GM21381 (cell line): ENCODE measurements around the gene RASL11B.

Experiments
- ATAC-seq: cut with Tn5 transposase; IDR thresholded peaks from one replicate; pipeline ENCODE4 v1.9.1; 2021; ENCODE audit warnings: mild to moderate bottlenecking, moderate library complexity; ENCODE audit not compliant: unreplicated experiment

Gene RASL11B

DNA sequence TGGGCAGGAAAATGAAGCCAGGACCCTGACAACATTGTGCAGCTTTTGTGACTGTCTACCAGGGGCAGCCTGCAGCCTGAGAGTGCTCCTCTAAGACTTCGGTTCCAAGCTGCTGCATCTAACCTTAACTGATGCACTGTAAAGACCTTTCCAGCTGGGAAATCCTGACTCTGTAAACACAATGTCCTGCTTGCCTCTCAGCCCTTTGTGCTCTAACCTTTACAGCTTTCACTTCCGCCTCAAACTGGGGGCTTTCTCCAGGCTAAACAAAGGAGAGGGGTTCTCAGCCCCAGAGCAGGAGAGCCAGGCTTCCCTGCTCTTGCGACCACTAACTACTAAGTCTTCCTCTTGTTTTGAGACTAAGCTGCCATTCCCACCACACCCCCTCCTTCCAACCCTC, 19.3 kb upstream of the RASL11B start:
- no peak for ATAC-seq

GRCh38 chr4:52843351-52843750, 18.8 kb upstream of the RASL11B start:
- ATAC-seq = no peak

- ATAC-seq = no peak
These were observed 18.2 kb upstream of the RASL11B start for GRCh38 chr4:52843958-52844357.

DNA sequence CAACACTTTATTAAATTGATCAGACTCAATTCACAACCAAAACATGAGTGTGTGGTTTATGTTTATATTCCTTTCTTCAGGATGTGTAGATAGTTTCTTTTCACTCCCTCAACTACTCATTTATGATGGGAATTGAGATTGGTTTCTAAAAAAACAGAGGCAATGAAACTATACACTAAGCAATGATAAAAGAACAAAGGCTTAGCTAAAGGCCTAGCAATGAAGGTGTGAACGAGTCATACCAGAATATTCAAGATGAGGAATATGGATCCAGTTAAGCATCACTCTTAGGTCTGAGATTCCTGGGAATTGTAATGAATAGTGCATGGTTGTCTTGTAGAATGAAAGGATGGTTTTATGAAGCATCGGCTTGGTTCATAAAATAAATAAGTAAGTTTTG, 17.5 kb upstream of the RASL11B start:
- no peak for ATAC-seq

DNA sequence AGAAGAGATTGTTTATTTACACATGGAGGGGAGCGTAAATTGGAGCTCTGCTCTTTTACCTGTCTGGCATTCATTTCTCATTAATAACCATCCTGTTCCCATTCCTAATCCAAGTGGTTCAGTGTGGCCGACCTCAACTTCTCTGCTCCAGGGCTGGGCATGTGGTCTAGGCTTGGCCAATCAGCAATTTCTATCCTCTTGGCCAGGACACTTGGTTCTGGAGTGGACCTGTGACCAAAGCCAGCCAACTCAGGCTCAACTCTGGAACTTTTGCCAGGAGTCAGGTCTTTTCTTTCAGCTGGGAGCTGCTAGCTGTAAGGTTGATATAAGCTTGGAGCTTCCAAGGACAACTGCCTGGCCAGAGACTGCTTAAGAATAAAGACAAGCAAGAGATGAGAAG, 15.6 kb upstream of the RASL11B start:
- ATAC-seq = no peak

DNA sequence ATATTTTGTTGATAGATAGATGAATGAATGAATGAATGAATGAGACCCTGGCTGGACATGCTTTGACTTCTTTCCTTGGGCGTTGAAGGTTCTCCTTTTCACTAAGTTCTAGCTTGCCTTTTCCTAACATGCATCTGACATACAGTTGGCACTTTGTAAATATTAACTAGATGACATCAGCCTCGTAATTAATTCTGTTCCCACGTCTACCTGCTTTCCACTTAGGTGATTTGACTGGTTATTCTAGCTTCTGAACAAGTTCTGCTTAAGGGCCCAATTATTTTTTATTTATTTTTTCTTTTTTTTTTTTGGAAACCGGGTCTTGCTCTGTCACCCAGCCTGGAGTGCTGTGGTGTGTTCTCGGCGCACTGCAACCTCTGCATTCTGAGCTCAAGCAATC, 13.9 kb upstream of the RASL11B start:
- no peak for ATAC-seq

- no peak for ATAC-seq
These were observed 11.6 kb upstream of the RASL11B start for GRCh38 chr4:52850406-52851124.

DNA sequence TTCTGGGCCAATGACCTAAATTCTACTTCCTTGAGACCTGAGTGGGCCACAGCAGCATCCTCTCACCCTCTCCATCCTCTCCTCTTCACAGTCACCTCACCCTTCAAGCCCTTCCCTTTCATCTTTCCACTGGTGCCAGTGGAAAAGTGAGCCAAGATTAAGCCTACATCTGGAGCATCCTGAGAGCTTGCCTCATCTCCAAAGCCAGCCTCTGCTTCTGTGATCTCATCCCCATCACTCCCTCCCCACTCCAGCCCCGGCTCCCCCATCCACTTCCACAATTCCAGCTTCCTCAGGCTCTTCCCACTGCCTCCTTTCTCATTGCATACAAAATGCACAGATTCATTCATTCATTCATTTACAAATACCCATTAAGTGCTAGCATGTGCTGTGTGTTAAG, 10.1 kb upstream of the RASL11B start:
- ATAC-seq = no peak

DNA sequence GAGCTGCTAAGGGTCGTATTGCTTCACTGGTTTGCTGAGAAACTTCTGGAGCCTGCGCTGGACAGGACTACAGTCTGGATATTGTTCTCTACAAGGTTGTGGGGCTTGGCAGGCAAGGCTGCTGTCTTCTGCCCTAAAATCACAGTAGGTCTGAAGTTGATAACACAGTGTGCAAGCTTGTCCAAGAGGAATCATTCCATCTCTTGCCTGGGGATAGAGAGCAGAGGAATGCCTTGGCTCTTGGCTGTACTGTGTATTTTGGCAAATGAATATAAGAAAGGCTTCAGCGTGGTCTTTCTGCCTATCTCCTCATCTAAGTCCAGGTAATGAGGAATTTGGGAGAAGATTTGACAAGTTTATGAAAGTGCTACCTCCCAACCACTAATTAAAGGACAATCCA, 9.4 kb upstream of the RASL11B start:
- ATAC-seq = no peak

- ATAC-seq = no peak
These were observed 8.8 kb upstream of the RASL11B start for GRCh38 chr4:52853351-52853750.

DNA sequence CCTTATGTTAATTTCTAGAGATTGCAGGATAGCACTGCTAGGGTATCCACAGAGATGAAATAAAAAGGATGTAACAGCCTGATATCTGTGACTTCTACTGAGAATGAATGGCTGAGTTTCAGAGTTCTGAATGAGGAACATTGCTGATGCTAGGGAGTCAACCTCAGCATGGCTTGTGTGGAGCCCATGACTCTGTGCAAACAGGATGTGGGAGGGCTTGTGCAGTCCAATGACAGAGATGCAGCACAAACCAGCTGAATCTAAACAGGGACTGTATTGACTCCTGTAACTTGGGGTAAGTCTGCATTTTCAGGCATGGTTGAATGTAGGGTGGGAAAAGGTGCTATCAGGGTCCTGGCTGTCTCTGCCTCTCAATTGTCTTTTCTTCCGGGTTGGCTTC, 5.3 kb upstream of the RASL11B start:
- no peak for ATAC-seq

- ATAC-seq = no peak
These were observed 1.8 kb upstream of the RASL11B start for GRCh38 chr4:52860361-52860760.

DNA sequence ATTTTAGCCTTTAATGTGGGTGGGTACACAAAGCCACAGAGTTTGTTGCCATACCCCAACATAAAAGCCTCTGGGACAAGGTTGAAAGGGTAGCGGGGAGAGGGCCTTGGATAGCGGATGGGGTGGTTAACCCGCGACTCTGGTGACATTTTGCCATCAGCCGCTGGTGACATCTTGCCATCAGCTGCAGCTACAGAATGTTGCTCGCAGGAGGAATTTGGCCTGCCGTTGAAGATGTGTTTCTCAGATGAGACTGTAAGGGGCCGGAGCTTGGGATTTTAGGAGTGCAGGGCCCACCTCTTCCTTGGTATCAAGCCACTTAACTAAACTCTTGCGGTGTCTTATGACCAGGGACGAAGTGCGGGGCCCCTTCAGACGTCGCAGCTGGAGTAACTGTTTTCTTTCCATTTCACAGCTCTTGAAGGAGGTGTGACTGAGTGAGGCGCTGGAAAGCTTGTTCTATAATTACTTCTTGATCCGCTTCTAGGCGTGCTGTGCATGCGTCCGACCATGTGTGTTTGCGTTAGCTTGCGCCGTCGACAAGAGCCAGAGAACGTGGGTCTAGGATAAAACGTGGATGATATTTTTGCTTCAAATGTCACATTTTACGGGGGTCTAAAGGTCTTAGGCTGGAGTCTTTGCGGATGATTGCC, 820 bp upstream of the RASL11B start:
- no peak for ATAC-seq

GRCh38 chr4:52862639-52863161, 583 bp downstream of the RASL11B start:
- no peak for ATAC-seq

GRCh38 chr4:52863324-52863723, 1.2 kb downstream of the RASL11B start:
- ATAC-seq = no peak

GRCh38 chr4:52864793-52865192, 2.7 kb downstream of the RASL11B start:
- no peak for ATAC-seq

DNA sequence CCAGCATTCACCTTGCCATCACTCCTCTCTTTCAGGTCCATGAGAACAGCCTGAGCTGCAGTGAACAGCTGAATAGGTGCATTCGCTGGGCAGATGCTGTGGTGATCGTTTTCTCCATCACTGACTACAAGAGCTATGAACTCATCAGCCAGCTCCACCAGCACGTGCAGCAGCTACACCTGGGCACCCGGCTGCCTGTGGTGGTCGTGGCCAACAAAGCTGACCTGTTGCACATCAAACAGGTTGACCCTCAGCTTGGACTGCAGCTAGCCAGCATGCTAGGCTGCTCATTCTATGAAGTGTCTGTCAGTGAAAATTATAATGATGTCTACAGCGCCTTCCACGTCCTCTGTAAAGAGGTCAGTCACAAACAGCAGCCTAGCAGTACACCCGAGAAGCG, 3.2 kb downstream of the RASL11B start:
- no peak for ATAC-seq

DNA sequence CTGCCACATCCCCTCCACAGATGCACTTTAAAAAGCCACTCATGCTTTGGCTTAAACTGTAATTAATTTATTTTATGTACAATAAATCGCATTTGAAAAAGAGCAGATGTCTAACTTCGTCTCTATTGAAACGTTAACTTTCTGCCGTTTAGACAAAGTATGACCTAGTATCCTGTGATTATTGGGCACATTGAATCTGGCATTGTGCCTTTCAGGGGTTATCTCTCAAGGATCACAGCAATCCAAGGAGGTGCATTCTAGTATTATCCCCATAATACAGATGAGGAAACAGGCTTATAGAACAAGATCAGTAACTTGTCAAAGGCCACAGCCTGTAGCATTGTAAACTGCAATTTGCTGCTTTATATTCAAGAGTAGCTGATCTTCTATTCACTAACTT, 4.6 kb downstream of the RASL11B start:
- ATAC-seq = no peak

DNA sequence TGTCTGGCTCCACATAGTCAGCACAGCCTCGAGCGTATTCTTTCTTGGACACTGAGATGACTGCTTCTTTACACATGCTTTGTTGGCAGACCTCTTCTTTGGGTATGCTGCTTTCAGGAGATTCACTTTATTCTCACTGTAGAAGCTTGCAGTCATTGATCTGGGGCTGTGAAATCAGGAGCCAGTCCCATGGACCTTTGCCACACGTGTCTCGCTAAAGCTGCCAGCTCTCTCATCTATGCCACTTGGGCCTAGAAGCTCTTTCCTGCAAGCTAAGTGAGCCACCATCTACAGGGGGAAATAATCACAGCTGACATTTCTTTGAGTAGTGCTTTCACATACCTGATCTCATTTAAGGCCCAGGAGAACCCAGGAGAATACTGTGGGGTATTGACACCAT, 5.0 kb downstream of the RASL11B start:
- no peak for ATAC-seq

- ATAC-seq = no peak
These were observed 6.0 kb downstream of the RASL11B start for GRCh38 chr4:52868133-52868532.

- no peak for ATAC-seq
These were observed 7.1 kb downstream of the RASL11B start for GRCh38 chr4:52869196-52869595.

GRCh38 chr4:52869656-52870055, 7.5 kb downstream of the RASL11B start:
- ATAC-seq = no peak

GRCh38 chr4:52870225-52870624, 8.1 kb downstream of the RASL11B start:
- ATAC-seq = no peak
